Smooth muscle cell (in vitro differentiated cells): ENCODE data around the gene GPR162. TPM values are rescaled to one million over a fixed set of nuclear protein-coding genes. Genes with fewer than 3 reads are reported as not detected.

Source experiments
- DNase-seq: peaks from one replicate; lab custom pipeline; 2025; ENCODE audit not compliant: unreplicated experiment; lab: John Stamatoyannopoulos, UW
- H2AFZ ChIP-seq: fragments of 200-600 bp; sonication (generic); 2 replicates; pipeline ENCODE4 v1.6.0; 2016; ENCODE audit warnings: antibody characterized with exemption, low read depth, mild to moderate bottlenecking
- H3F3A ChIP-seq: fragments of 200-600 bp; sonication (generic); 2 replicates; pipeline ENCODE4 v1.6.0; 2017; ENCODE audit warnings: antibody characterized with exemption, low read depth
- H3K27ac ChIP-seq: fragments of 200-600 bp; sonication (generic); 2 replicates; pipeline ENCODE4 v1.5.1; 2016; ENCODE audit warnings: low read depth, mild to moderate bottlenecking
- H3K27me3 ChIP-seq: fragments of 200-600 bp; sonication (generic); 2 replicates; pipeline ENCODE4 v1.6.1; 2016; ENCODE audit warnings: low read depth, mild to moderate bottlenecking
- H3K36me3 ChIP-seq: fragments of 200-600 bp; sonication (generic); 2 replicates; pipeline ENCODE4 v1.5.1; 2016; ENCODE audit warnings: low read depth
- H3K4me1 ChIP-seq: fragments of 200-600 bp; sonication (generic); 2 replicates; pipeline ENCODE4 v1.5.1; 2016; ENCODE audit warnings: low read depth
- H3K4me2 ChIP-seq: fragments of 200-600 bp; sonication (generic); 2 replicates; pipeline ENCODE4 v1.6.0; 2016; ENCODE audit warnings: mild to moderate bottlenecking
- H3K4me3 ChIP-seq: fragments of 200-600 bp; sonication (generic); 2 replicates; pipeline ENCODE4 v1.5.1; 2016; ENCODE audit warnings: mild to moderate bottlenecking
- H3K79me2 ChIP-seq: fragments of 200-600 bp; sonication (generic); 2 replicates; pipeline ENCODE4 v1.6.0; 2016; ENCODE audit warnings: low read depth, mild to moderate bottlenecking
- H3K9ac ChIP-seq: fragments of 200-600 bp; sonication (generic); 2 replicates; pipeline ENCODE4 v1.6.0; 2016; ENCODE audit warnings: low read depth
- H3K9me3 ChIP-seq: fragments of 200-600 bp; sonication (generic); replicated peaks from 2 replicates; pipeline ENCODE4 v1.5.1; 2016; ENCODE audit warnings: low read depth
- H4K20me1 ChIP-seq: fragments of 200-600 bp; sonication (generic); 2 replicates; pipeline ENCODE4 v1.6.0; 2016; ENCODE audit warnings: low read depth
- CTCF ChIP-seq: fragments of 200-600 bp; sonication (generic); IDR thresholded peaks from 2 replicates; pipeline ENCODE4 v1.5.1; 2017; ENCODE audit warnings: borderline replicate concordance, mild to moderate bottlenecking, antibody characterized with exemption; ENCODE audit not compliant: insufficient read depth, poor library complexity, severe bottlenecking
- WGBS: methylation state at CpG from one replicate; pipeline ENCODE4 v1.1.7; 2016; ENCODE audit warnings: low lambda C conversion rate; 5-methylcytosine and 5-hydroxymethylcytosine counted together
- polyA plus RNA-seq: library from polyadenylated mRNA; unstranded; fragments of >200 nt; fragmentation: Nextera tagmentation; extraction: Ambion mirVana; gene quantifications from 2 replicates; pipeline ENCODE4 v1.2.1, GENCODE V29; 2016
- total RNA-seq: library from RNA; depleted of rRNA; stranded (reverse); fragments of >200 nt; gene quantifications from 2 replicates; pipeline ENCODE4 v1.2.3, GENCODE V29; 2014

Gene GPR162
- total and polyA plus RNA-seq, 2 experiments from 2014 or later: 0.76 to 2.1 TPM

- H3K4me1 ChIP-seq: peaks cover 5% of the 10 kb centered on the region
- H3K27me3 ChIP-seq: no peaks in the 10 kb centered on the region
- WGBS: 68% methylated on average over 1 of the region's 1 CpG
- peaks cover 9% of the 10 kb centered on the region for H4K20me1 ChIP-seq
- no peak overlapping the region for H3K4me3 ChIP-seq
- H3K36me3 ChIP-seq: no peaks in the 10 kb centered on the region
- no peak overlapping the region for H3K9ac ChIP-seq
- no peak for TF ChIP-seq CTCF
- H3K4me2 ChIP-seq: no peak overlapping the region
- H2AFZ ChIP-seq: no peak overlapping the region
- no peaks in the 10 kb centered on the region for H3F3A ChIP-seq
- no peaks in the 10 kb centered on the region for H3K79me2 ChIP-seq
- H3K9me3 ChIP-seq: no peaks in the 10 kb centered on the region
- DNase-seq: no peak
- H3K27ac ChIP-seq: no peak overlapping the region
Observed at GRCh38 chr12:6834254-6834653, 12.6 kb downstream of the GPR162 start.

- Histone ChIP-seq H3K4me1 (peaks cover 8% of the 10 kb centered on the region), H2AFZ (no peak overlapping the region), H3K27me3 (no peaks in the 10 kb centered on the region), H3K27ac (no peak overlapping the region), H3K4me2 (no peak overlapping the region), H3K9ac (no peak overlapping the region), H4K20me1 (peaks cover 14% of the 10 kb centered on the region), H3K79me2 (no peaks in the 10 kb centered on the region), H3F3A (no peaks in the 10 kb centered on the region), H3K36me3 (no peaks in the 10 kb centered on the region), H3K4me3 (no peak overlapping the region), H3K9me3 (no peaks in the 10 kb centered on the region)
- DNase-seq: no peak
- TF ChIP-seq CTCF: no peak
- 91% methylated on average over 5 of the region's 5 CpGs for WGBS
Observed at GRCh38 chr12:6834873-6835272, 13.3 kb downstream of the GPR162 start.

- no peak for DNase-seq
- Histone ChIP-seq H3K27me3 (no peaks in the 10 kb centered on the region), H3K9ac (no peak overlapping the region), H4K20me1 (peaks cover 10% of the 10 kb centered on the region), H3K4me1 (peaks cover 11% of the 10 kb centered on the region), H3K79me2 (no peaks in the 10 kb centered on the region), H3K27ac (no peak overlapping the region), H3F3A (no peaks in the 10 kb centered on the region), H2AFZ (no peak overlapping the region), H3K36me3 (no peaks in the 10 kb centered on the region), H3K9me3 (no peaks in the 10 kb centered on the region), H3K4me3 (no peak overlapping the region), H3K4me2 (no peak overlapping the region)
- WGBS: 93% methylated on average over 16 of the region's 16 CpGs
- TF ChIP-seq CTCF: no peak
Observed at GRCh38 chr12:6836851-6837250, 15.2 kb downstream of the GPR162 start.

GRCh38 chr12:6837370-6838060 is 15.9 kb downstream of the GPR162 start:
- no peaks in the 10 kb centered on the region for H3K36me3 ChIP-seq
- WGBS: 98% methylated on average over 26 of the region's 26 CpGs

More at GRCh38 chr12:6837370-6838060, 15.9 kb downstream of the GPR162 start:
- Histone ChIP-seq H3K79me2 (no peaks in the 10 kb centered on the region), H2AFZ (no peak overlapping the region), H3K4me1 (peaks cover 11% of the 10 kb centered on the region), H3K9ac (no peak overlapping the region), H3K27ac (no peak overlapping the region), H3F3A (no peaks in the 10 kb centered on the region), H3K9me3 (no peaks in the 10 kb centered on the region), H3K4me3 (no peak overlapping the region), H4K20me1 (peaks cover 10% of the 10 kb centered on the region), H3K27me3 (no peaks in the 10 kb centered on the region), H3K4me2 (no peak overlapping the region)
- no peak for DNase-seq
- TF ChIP-seq CTCF: no peak
